NB4 (cell line): ENCODE data around the gene MMRN2.

Experiments
- DNase-seq: peaks from one replicate; pipeline ENCODE4 v3.0.0; 2010; ENCODE audit warnings: low read depth
- H3K4me3 ChIP-seq: one replicate; pipeline ENCODE4 v1.5.1; 2011; ENCODE audit warnings: mild to moderate bottlenecking, low read depth, low read length, moderate library complexity
- CTCF ChIP-seq: IDR thresholded peaks from one replicate; pipeline ENCODE4 v1.5.1; 2012; ENCODE audit warnings: low read depth, low read length
- MAX ChIP-seq: IDR thresholded peaks from 2 replicates; pipeline ENCODE4 v1.6.1; 2011; ENCODE audit warnings: low read depth, low read length
- MYC ChIP-seq: IDR thresholded peaks from 2 replicates; pipeline ENCODE4 v1.6.1; 2011; ENCODE audit warnings: low read depth, low read length
- POLR2A ChIP-seq: IDR thresholded peaks from 2 replicates; pipeline ENCODE4 v1.6.1; 2011; ENCODE audit warnings: mild to moderate bottlenecking; ENCODE audit not compliant: insufficient read length; ENCODE audit errors: extremely low read depth

The MMRN2 gene

GRCh38 chr10:86970162-86970981 is 13.0 kb upstream of the MMRN2 start:
- TF ChIP-seq POLR2A (no peak), MAX (no peak), MYC (no peak), CTCF (no peak)
- H3K4me3 ChIP-seq = no peak overlapping the region
- peak; percentile 53 for DNase-seq

- DNase-seq = no peak
- no peak for TF ChIP-seq MAX
- no peak for TF ChIP-seq MYC
- TF ChIP-seq CTCF = no peak
- no peak for TF ChIP-seq POLR2A
- H3K4me3 ChIP-seq = no peak overlapping the region
Measured at GRCh38 chr10:86969421-86970041, 12.1 kb upstream of the MMRN2 start.

- DNase-seq = no peak
- H3K4me3 ChIP-seq = no peak overlapping the region
- TF ChIP-seq POLR2A (no peak), CTCF (no peak), MAX (no peak), MYC (no peak)
Measured at GRCh38 chr10:86968994-86969355, 11.6 kb upstream of the MMRN2 start.

- TF ChIP-seq CTCF (no peak), MAX (no peak), POLR2A (no peak), MYC (no peak)
- H3K4me3 ChIP-seq = no peak within 1 kb of the TSS
- DNase-seq = no peak
Measured at GRCh38 chr10:86968271-86968993, 11.0 kb upstream of the MMRN2 start, which contains the start of gene ADIRF. Gene ADIRF, plus strand, starts transcription at chr10:86968482. Its CDS starts 63 bp downstream, at chr10:86968545.

GRCh38 chr10:86967481-86967941 is 10.1 kb upstream of the MMRN2 start:
- DNase-seq = no peak
- TF ChIP-seq MAX (no peak), POLR2A (no peak), CTCF (no peak), MYC (no peak)
- no peak overlapping the region for H3K4me3 ChIP-seq
